HCT116 (cell line): ENCODE data around the gene DHX57. TPM values are rescaled to one million over a fixed set of nuclear protein-coding genes. Genes with fewer than 3 reads are reported as not detected.

Source experiments
- ATAC-seq: fragments of 200-7000 bp; cut with Tn5 transposase; 2 replicates; pipeline ENCODE4 v1.9.1; 2020; ENCODE audit warnings: mild to moderate bottlenecking, moderate library complexity
- BruUV-seq: library from RNA; stranded (reverse); fragments of 400-500 nt; replicated peaks from 2 replicates; lab custom pipeline; 2021; lab: Mats Ljungman, UMichigan
- CTCF ChIA-PET: fragments of 300-600 bp; sonication (Branson Sonifier 250); formaldehyde crosslinking; loops from one replicate; lab custom pipeline; 2021; ENCODE audit warnings: antibody characterized with exemption; lab: Charles Lee
- POLR2A ChIA-PET: fragments of 300-600, 350-600 bp; sonication (Branson Sonifier 250); formaldehyde crosslinking; loops from one replicate; lab custom pipeline; 2021; ENCODE audit warnings: antibody characterized with exemption; lab: Charles Lee
- RAD21 ChIA-PET, 2 experiments: fragments of 300-600 bp; sonication (Branson Sonifier 250); formaldehyde crosslinking; loops; one replicate each; lab custom pipeline; 2023; ENCODE audit warnings: low total read pairs in 2 of 2; ENCODE audit not compliant: uncharacterized antibody in 2 of 2, unreplicated experiment in 2 of 2, low non-redundant PET in 1 of 2; lab: Charles Lee
- DNase-seq: peaks from one replicate; pipeline ENCODE4 v3.0.0-alpha.2; 2010; ENCODE audit warnings: low read depth, low spot score
- H2AFZ ChIP-seq: fragments of 200-600 bp; shearing (Covaris generic), sonication (generic); 2 replicates; pipeline ENCODE4 v1.6.1; 2017; ENCODE audit warnings: low read depth, mixed run types, mixed read lengths, antibody characterized with exemption, low read length; ENCODE audit not compliant: poor library complexity, severe bottlenecking
- H3K27ac ChIP-seq: 2 replicates; pipeline ENCODE4 v1.5.1; 2012; ENCODE audit warnings: low read depth, low read length
- H3K27me3 ChIP-seq: fragments of 200-600 bp; sonication (generic); 2 replicates; pipeline ENCODE4 v1.6.1; 2016; ENCODE audit warnings: mixed run types, low read length, mixed read lengths; ENCODE audit not compliant: insufficient read depth
- H3K36me3 ChIP-seq, 2 experiments: fragments of 200-500 bp in 1 of 2; fragments of 200-600 bp in 1 of 2; sonication (Bioruptor generic) in 1 of 2; sonication (generic) in 1 of 2; 2 replicates each; pipeline versions ENCODE4 v1.5.1 to v1.6.1; 2014 to 2016; ENCODE audit warnings: low read length in 2 of 2, inconsistent platforms in 1 of 2, mixed read lengths in 1 of 2, mixed run types in 1 of 2; ENCODE audit not compliant: insufficient read depth in 2 of 2, control insufficient read depth in 1 of 2
- H3K4me1 ChIP-seq, 2 experiments: fragments of 200-600 bp in 1 of 2; sonication (generic) in 1 of 2; 2 replicates each; pipeline versions ENCODE4 v1.5.1 to v1.6.1; 2012 to 2017; ENCODE audit warnings: low read length in 2 of 2, inconsistent platforms in 1 of 2, mild to moderate bottlenecking in 1 of 2, mixed read lengths in 1 of 2, mixed run types in 1 of 2, moderate library complexity in 1 of 2; ENCODE audit not compliant: insufficient read depth in 2 of 2, control insufficient read depth in 1 of 2
- H3K4me2 ChIP-seq: fragments of 200-600 bp; sonication (generic); 2 replicates; pipeline ENCODE4 v1.6.1; 2017; ENCODE audit warnings: mixed run types, low read length, mixed read lengths
- H3K4me3 ChIP-seq, 2 experiments: fragments of 200-600 bp in 1 of 2; sonication (generic) in 1 of 2; replicated peaks in 1 of 2; 2 replicates each; pipeline ENCODE4 v1.5.1; 2011 to 2016; ENCODE audit warnings: low read length in 2 of 2, control low read depth in 1 of 2, low read depth in 1 of 2, mild to moderate bottlenecking in 1 of 2, mixed read lengths in 1 of 2, mixed run types in 1 of 2
- H3K79me2 ChIP-seq: fragments of 200-600 bp; sonication (generic); 2 replicates; pipeline ENCODE4 v1.6.1; 2017; ENCODE audit warnings: mild to moderate bottlenecking, mixed run types, low read length, moderate library complexity, mixed read lengths; ENCODE audit not compliant: insufficient read depth
- H3K9ac ChIP-seq: fragments of 200-600 bp; sonication (generic); 2 replicates; pipeline ENCODE4 v1.6.1; 2016; ENCODE audit warnings: low read length, mixed read lengths
- H3K9me2 ChIP-seq: fragments of 200-600 bp; sonication (generic), shearing (Covaris generic); 2 replicates; pipeline ENCODE4 v1.6.1; 2017; ENCODE audit warnings: mixed run types, mild to moderate bottlenecking, moderate library complexity; ENCODE audit not compliant: insufficient read depth
- H3K9me3 ChIP-seq, 2 experiments: fragments of 200-500 bp in 1 of 2; fragments of 200-600 bp in 1 of 2; sonication (Bioruptor generic) in 1 of 2; sonication (generic) in 1 of 2; 2 replicates each; pipeline ENCODE4 v1.6.1; 2014 to 2017; ENCODE audit warnings: low read length in 2 of 2, mixed read lengths in 2 of 2, inconsistent platforms in 1 of 2, low read depth in 1 of 2, mild to moderate bottlenecking in 1 of 2, mixed run types in 1 of 2, moderate library complexity in 1 of 2; ENCODE audit not compliant: control insufficient read depth in 1 of 2, insufficient read depth in 1 of 2
- H4K20me1 ChIP-seq: fragments of 200-600 bp; sonication (generic), shearing (Covaris generic); 2 replicates; pipeline ENCODE4 v1.6.1; 2017; ENCODE audit warnings: mixed run types, mild to moderate bottlenecking, moderate library complexity; ENCODE audit not compliant: insufficient read depth
- CEBPB ChIP-seq: IDR thresholded peaks from 2 replicates; pipeline ENCODE4 v1.6.1; 2012; ENCODE audit warnings: low read depth
- CTCF ChIP-seq, 3 experiments: fragments of 200-600 bp in 1 of 3; sonication (generic) in 1 of 3; IDR thresholded peaks in 2 of 3; conservative IDR thresholded peaks in 1 of 3; 2 replicates each; pipeline ENCODE4 v1.5.1; 2012 to 2017; ENCODE audit warnings: low read depth in 2 of 3, low read length in 2 of 3, antibody characterized with exemption in 1 of 3, borderline replicate concordance in 1 of 3, control low read depth in 1 of 3, mild to moderate bottlenecking in 1 of 3, mixed read lengths in 1 of 3, mixed run types in 1 of 3, moderate library complexity in 1 of 3; ENCODE audit not compliant: insufficient read depth in 1 of 3
- EGR1 ChIP-seq: IDR thresholded peaks from 2 replicates; pipeline ENCODE4 v1.6.1; 2012; ENCODE audit warnings: low read depth
- ELF1 ChIP-seq: IDR thresholded peaks from 2 replicates; pipeline ENCODE4 v1.6.1; 2012; ENCODE audit warnings: low read depth, borderline replicate concordance
- EZH2 ChIP-seq: fragments of 200-600 bp; sonication (generic); IDR thresholded peaks from 2 replicates; pipeline ENCODE4 v1.6.1; 2017; ENCODE audit warnings: antibody characterized with exemption, mixed run types
- EZH2phosphoT487 ChIP-seq: fragments of 200-600 bp; IDR thresholded peaks from 2 replicates; pipeline ENCODE4 v1.6.1; 2018; ENCODE audit warnings: antibody characterized with exemption, borderline replicate concordance
- FOSL1 ChIP-seq: IDR thresholded peaks from 2 replicates; pipeline ENCODE4 v1.6.1; 2012; ENCODE audit warnings: low read depth
- POLR2AphosphoS5 ChIP-seq: IDR thresholded peaks from 2 replicates; pipeline ENCODE4 v1.6.1; 2011; ENCODE audit warnings: mild to moderate bottlenecking, low read depth, low read length, moderate library complexity
- RAD21 ChIP-seq: IDR thresholded peaks from 2 replicates; pipeline ENCODE4 v1.6.1; 2012; ENCODE audit warnings: low read depth, mild to moderate bottlenecking
- YY1 ChIP-seq: IDR thresholded peaks from 2 replicates; pipeline ENCODE4 v1.6.1; 2011; ENCODE audit warnings: low read length, low read depth, moderate library complexity, mild to moderate bottlenecking; ENCODE audit not compliant: insufficient replicate concordance; ENCODE audit errors: extremely low read depth
- ZBTB33 ChIP-seq: IDR thresholded peaks from 2 replicates; pipeline ENCODE4 v1.6.1; 2011; ENCODE audit warnings: mild to moderate bottlenecking, low read length, moderate library complexity; ENCODE audit not compliant: insufficient replicate concordance; ENCODE audit errors: extremely low read depth
- ZFX ChIP-seq: fragments of 450-650 bp; IDR thresholded peaks from 2 replicates; pipeline ENCODE4 v1.6.1; 2017
- ZNF274 ChIP-seq: fragments of 200-500 bp; sonication (Bioruptor generic); IDR thresholded peaks from 2 replicates; pipeline ENCODE4 v1.6.1; 2014; ENCODE audit warnings: mild to moderate bottlenecking, low read depth, low read length, inconsistent platforms
- intact Hi-C: fragments of 100-400 bp; cut with micrococcal nuclease; formaldehyde crosslinking; loops from 2 replicates; pipeline ENCODE4 v1.10.0; 2022
- total RNA-seq: library from RNA; stranded (reverse); gene quantifications from one replicate; pipeline ENCODE4 v1.2.1, GENCODE V29; 2021; ENCODE audit not compliant: unreplicated experiment
- TF ChIP-seq, protein P1 (sequence below): IDR thresholded peaks from 2 replicates; pipeline ENCODE4 v1.6.1; 2012

The DHX57 gene
- total RNA-seq, 1 experiment from 2014 or later, result 19.4 TPM

DNA sequence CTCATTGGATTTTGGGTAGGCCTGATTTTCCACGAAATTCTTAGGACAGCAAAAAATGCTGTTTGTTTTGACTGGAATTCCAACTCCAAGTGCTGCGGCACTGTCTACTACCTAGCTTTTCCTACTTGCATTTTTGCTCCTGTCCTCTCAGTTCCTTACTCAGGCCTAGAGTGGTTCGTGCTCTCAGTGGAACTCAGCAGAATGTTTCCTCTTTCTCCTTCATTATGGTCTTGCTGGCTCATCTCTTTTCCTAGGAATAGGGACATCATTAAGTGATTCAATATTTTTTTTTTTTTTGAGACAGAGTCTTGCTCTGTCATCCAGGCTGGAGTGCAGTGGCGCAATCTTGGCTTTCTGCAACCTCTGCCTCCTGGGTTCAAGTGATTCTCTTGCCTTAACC lies 59.8 kb downstream of the DHX57 start:
- POLR2A ChIA-PET, result no interaction called here
- no peaks in the 10 kb centered on the region for H3K9me3 ChIP-seq
- no peaks in the 10 kb centered on the region for H3K4me1 ChIP-seq
- peaks cover 12 to 15% of the 10 kb centered on the region in 2 experiments for H3K36me3 ChIP-seq
- no peak overlapping the region for H2AFZ ChIP-seq
- intact Hi-C loops, result no loop called here
- no peak overlapping the region for H3K4me2 ChIP-seq
- TF ChIP-seq, protein P1, sequence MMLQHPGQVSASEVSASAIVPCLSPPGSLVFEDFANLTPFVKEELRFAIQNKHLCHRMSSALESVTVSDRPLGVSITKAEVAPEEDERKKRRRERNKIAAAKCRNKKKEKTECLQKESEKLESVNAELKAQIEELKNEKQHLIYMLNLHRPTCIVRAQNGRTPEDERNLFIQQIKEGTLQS, result no peak
- no peak for TF ChIP-seq ZFX
- no peak for TF ChIP-seq EZH2phosphoT487
- no peak for TF ChIP-seq YY1
- no peak for TF ChIP-seq ZBTB33
- no peak for TF ChIP-seq CTCF (IDR thresholded peaks at IDR 0.05 in 2 of 3, conservative IDR thresholded peaks at IDR 0.05 in 1 of 3; ENCODE audit: borderline replicate concordance in 1 of 3, insufficient read depth in 1 of 3, low read depth in 2 of 3, low read length in 2 of 3)
- no peak for TF ChIP-seq FOSL1
- no peak for TF ChIP-seq EZH2
- no peak for TF ChIP-seq CEBPB
- no peak for TF ChIP-seq RAD21
- TF ChIP-seq ELF1, result no peak
- TF ChIP-seq POLR2AphosphoS5, result no peak
- TF ChIP-seq ZNF274, result no peak
- no peak for TF ChIP-seq EGR1
- TF ChIP-seq, all 23 proteins: peak for 0
- ATAC-seq, result no peak
- CTCF ChIA-PET, result no interaction called here
- RAD21 ChIA-PET, result no interaction called here
- Histone ChIP-seq H3K27me3 (no peaks in the 10 kb centered on the region), H3K27ac (no peak overlapping the region), H4K20me1 (no peaks in the 10 kb centered on the region), H3K79me2 (no peaks in the 10 kb centered on the region), H3K9me2 (no peaks in the 10 kb centered on the region), H3K9ac (no peak overlapping the region), H3K4me3 (no peak overlapping the region)
- no peak for DNase-seq
- BruUV-seq, result no TSS peak
